H1 (cell line): ENCODE results near the gene TENT4A. TPM values are rescaled to one million over a fixed set of nuclear protein-coding genes. Genes with fewer than 3 reads are reported as not detected.

Experiments used
- BRCA1 ChIP-seq: IDR thresholded peaks from 2 replicates; pipeline ENCODE4 v1.6.1; 2012; ENCODE audit warnings: low read depth, low read length, improper control_type of control experiment
- KDM1A ChIP-seq: fragments of 200-600, 300-600 bp; sonication (generic); IDR thresholded peaks from 2 replicates; pipeline ENCODE4 v1.7.1; 2016; ENCODE audit warnings: mild to moderate bottlenecking, low read length, borderline replicate concordance
- MAFK ChIP-seq: IDR thresholded peaks from 2 replicates; pipeline ENCODE4 v1.6.1; 2012; ENCODE audit warnings: low read depth, mild to moderate bottlenecking, improper control_type of control experiment, low read length
- NANOG ChIP-seq: IDR thresholded peaks from 2 replicates; pipeline ENCODE4 v1.6.1; 2011; ENCODE audit warnings: low read length, low read depth, mild to moderate bottlenecking, inconsistent platforms; ENCODE audit not compliant: insufficient read depth, poor library complexity, severe bottlenecking
- SAP30 ChIP-seq: fragments of 300-600 bp; sonication (generic); IDR thresholded peaks from 2 replicates; pipeline ENCODE4 v1.7.1; 2012; ENCODE audit warnings: low read length, moderate library complexity, mild to moderate bottlenecking, inconsistent platforms; ENCODE audit not compliant: insufficient read depth, insufficient replicate concordance
- polyA plus RNA-seq, 7 experiments: library from polyadenylated mRNA; depleted of rRNA in 3 of 7; stranded (reverse) in 5 of 7; unstranded in 2 of 7; fragments of >200 nt in 5 of 7; fragments of 200-250 nt in 2 of 7; gene quantifications; 1 replicate in 5 of 7; 2 replicates in 1 of 7; 4 replicates in 1 of 7; pipeline versions ENCODE4 v1.2.1 to v1.2.3, GENCODE V29; 2011 to 2013; ENCODE audit warnings: missing spikeins in 2 of 7, mixed read lengths in 2 of 7
- total RNA-seq: library from RNA; stranded (reverse); fragmentation: NEBNext Ultra II Directional; extraction: Animal tissue kit (Norgen Biotek cat#: 25700); gene quantifications from 2 replicates; pipeline ENCODE4 v1.2.1, GENCODE V29; 2021

TENT4A gene
- total and polyA plus RNA-seq, 2 of the 8 experiments (the other 6 are each of a cell fraction or from before 2014, with no cell fraction given), result 8.9 to 25.1 TPM

- TF ChIP-seq SAP30 (no peak), MAFK (no peak), BRCA1 (no peak), NANOG (no peak), KDM1A (no peak)
Measured at GRCh38 chr5:6740586-6741150, 27.4 kb downstream of the TENT4A start (continued).
